Upper lobe of left lung (tissue), 6 donors: Measurements from ENCODE around the gene SERPINB13. TPM values are rescaled to one million over a fixed set of nuclear protein-coding genes. Genes with fewer than 3 reads are reported as not detected.

ENCODE experiments used
- ATAC-seq, 2 donors: fragments of 200-7000 bp; cut with Tn5 transposase; one replicate each; pipeline ENCODE4 v1.9.1; 2022; ENCODE audit warnings: mild to moderate bottlenecking in 2 of 2, moderate library complexity in 2 of 2; ENCODE audit not compliant: low FRiP score in 2 of 2
- DNase-seq, 2 donors: peaks; one replicate each; pipeline ENCODE4 v3.0.0-alpha.2; 2019 to 2020
- H3K27ac ChIP-seq, 4 donors: fragments of 200-600 bp; sonication (generic); one replicate each; pipeline ENCODE4 v1.5.1; 2016 to 2019
- H3K27me3 ChIP-seq, 4 donors: fragments of 200-600 bp; sonication (generic); one replicate each; pipeline ENCODE4 v1.5.1; 2017 to 2019
- H3K36me3 ChIP-seq, 4 donors: fragments of 200-600 bp; sonication (generic); one replicate each; pipeline ENCODE4 v1.5.1; 2016 to 2019
- H3K4me1 ChIP-seq, 4 donors: fragments of 200-600 bp; sonication (generic); one replicate each; pipeline ENCODE4 v1.5.1; 2018 to 2019
- H3K4me3 ChIP-seq, 4 donors: fragments of 200-600 bp; sonication (generic); one replicate each; pipeline ENCODE4 v1.5.1; 2017 to 2019; ENCODE audit warnings: mild to moderate bottlenecking in 2 of 4, moderate library complexity in 1 of 4
- H3K9me3 ChIP-seq, 4 donors: fragments of 200-600 bp; sonication (generic); one replicate each; pipeline ENCODE4 v1.5.1; 2018 to 2019
- EP300 ChIP-seq, 4 donors: sonication (generic); formaldehyde crosslinking; IDR thresholded peaks; one replicate each; pipeline ENCODE4 v1.5.1; 2017; ENCODE audit warnings: antibody characterized with exemption in 4 of 4, control low read depth in 2 of 4
- POLR2A ChIP-seq, 4 donors: fragments of 450-650 bp; IDR thresholded peaks; one replicate each; pipeline ENCODE4 v1.5.1; 2016 to 2017; ENCODE audit warnings: antibody characterized with exemption in 4 of 4, mild to moderate bottlenecking in 2 of 4
- POLR2AphosphoS5 ChIP-seq, 2 donors: sonication (generic); formaldehyde crosslinking; IDR thresholded peaks; one replicate each; pipeline ENCODE4 v1.5.1; 2017; ENCODE audit warnings: antibody characterized with exemption in 2 of 2
- WGBS, 2 donors: methylation state at CpG; one replicate each; pipeline ENCODE4 v1.1.5; 2017 to 2018; 5-methylcytosine and 5-hydroxymethylcytosine counted together
- total RNA-seq, 6 donors: library from RNA; depleted of rRNA in 4 of 6; stranded (reverse); fragments of >200 nt in 4 of 6; gene quantifications; one replicate each; pipeline versions ENCODE4 v1.1.0 to v1.2.1, GENCODE V29; 2016 to 2021
- TF ChIP-seq, protein P1 (sequence below), 6 experiments: fragments of 450-650 bp in 4 of 6; fragments of 200-600 bp in 2 of 6; sonication (generic) in 2 of 6; IDR thresholded peaks; one replicate each; pipeline ENCODE4 v1.5.1; 2016 to 2019; ENCODE audit warnings: antibody characterized with exemption in 6 of 6
- donor health status: DM: no; HTN: no; CAD: no; lungs with moderate emphysema.
- donor health status: DM: no; HTN: yes; CAD: no; lungs with severe emphysema.

SERPINB13 gene
- total RNA-seq, 6 donors from 2014 or later: 3.9 TPM; not detected in 5

- no peak overlapping the region for H3K27ac ChIP-seq
- no peak for DNase-seq
- H3K27me3 ChIP-seq: no peaks in the 10 kb centered on the region
- no peaks in the 10 kb centered on the region for H3K4me1 ChIP-seq
- ATAC-seq: no peak
- no peaks in the 10 kb centered on the region for H3K36me3 ChIP-seq
- WGBS, 2 donors: 20 to 41% methylated on average over 1 of the region's 1 CpG
- no peak overlapping the region for H3K4me3 ChIP-seq
- no peaks in the 10 kb centered on the region for H3K9me3 ChIP-seq
- TF ChIP-seq, protein P1, sequence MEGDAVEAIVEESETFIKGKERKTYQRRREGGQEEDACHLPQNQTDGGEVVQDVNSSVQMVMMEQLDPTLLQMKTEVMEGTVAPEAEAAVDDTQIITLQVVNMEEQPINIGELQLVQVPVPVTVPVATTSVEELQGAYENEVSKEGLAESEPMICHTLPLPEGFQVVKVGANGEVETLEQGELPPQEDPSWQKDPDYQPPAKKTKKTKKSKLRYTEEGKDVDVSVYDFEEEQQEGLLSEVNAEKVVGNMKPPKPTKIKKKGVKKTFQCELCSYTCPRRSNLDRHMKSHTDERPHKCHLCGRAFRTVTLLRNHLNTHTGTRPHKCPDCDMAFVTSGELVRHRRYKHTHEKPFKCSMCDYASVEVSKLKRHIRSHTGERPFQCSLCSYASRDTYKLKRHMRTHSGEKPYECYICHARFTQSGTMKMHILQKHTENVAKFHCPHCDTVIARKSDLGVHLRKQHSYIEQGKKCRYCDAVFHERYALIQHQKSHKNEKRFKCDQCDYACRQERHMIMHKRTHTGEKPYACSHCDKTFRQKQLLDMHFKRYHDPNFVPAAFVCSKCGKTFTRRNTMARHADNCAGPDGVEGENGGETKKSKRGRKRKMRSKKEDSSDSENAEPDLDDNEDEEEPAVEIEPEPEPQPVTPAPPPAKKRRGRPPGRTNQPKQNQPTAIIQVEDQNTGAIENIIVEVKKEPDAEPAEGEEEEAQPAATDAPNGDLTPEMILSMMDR (IDR thresholded peaks at IDR 0.05): no peak
- no peak for TF ChIP-seq POLR2A (IDR thresholded peaks at IDR 0.05)
- no peak for TF ChIP-seq POLR2AphosphoS5 (IDR thresholded peaks at IDR 0.05)
- TF ChIP-seq EP300 (IDR thresholded peaks at IDR 0.05): no peak
Observed at GRCh38 chr18:63603772-63604171, 16.6 kb downstream of the SERPINB13 start.

DNA sequence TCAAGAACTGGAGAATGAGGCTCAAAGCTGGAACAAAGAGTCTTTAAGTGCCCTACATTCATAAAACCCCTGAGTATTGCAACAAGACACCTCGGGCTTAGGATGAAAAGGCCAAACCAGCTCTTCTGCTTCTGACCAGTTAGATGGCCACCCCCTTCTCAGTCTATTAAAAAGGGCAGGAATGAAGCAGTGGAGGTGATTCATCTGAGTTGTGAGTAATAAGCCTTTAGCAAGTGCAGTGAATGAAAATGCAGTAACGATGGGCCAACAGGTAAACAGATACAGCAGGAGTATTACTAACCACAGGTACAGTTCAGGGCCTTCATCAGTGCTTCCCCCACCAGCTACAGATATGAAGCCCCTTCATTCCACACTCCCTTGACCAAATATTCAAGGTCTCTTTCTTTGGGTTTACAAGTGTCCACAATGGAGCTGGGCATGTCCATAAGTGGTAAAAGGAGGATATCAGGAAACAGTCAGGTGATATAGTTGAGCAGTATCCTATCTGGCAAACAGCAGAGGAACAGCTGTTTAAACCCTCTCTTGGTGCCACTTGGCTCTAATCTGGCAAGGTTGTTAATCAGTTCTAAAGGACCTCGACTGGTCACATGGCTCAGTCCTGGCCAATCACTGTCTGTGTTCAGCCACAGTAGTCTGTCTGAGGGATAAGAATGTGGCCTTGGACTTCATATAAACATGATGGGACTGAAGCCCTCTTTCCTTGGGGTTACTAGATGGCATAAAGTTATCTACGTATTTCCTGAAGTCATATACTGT is 17.8 kb downstream of the SERPINB13 start:
- WGBS, 2 donors: 69 to 73% methylated on average over 4 of the region's 4 CpGs
- no peaks in the 10 kb centered on the region for H3K4me1 ChIP-seq
- no peaks in the 10 kb centered on the region for H3K9me3 ChIP-seq
- H3K27ac ChIP-seq: no peak overlapping the region
- no peaks in the 10 kb centered on the region for H3K36me3 ChIP-seq
- H3K4me3 ChIP-seq: no peak overlapping the region
- TF ChIP-seq POLR2A (IDR thresholded peaks at IDR 0.05) (no peak), EP300 (IDR thresholded peaks at IDR 0.05) (no peak), POLR2AphosphoS5 (IDR thresholded peaks at IDR 0.05) (no peak)
- TF ChIP-seq, protein P1 (IDR thresholded peaks at IDR 0.05): no peak
- DNase-seq: no peak
- H3K27me3 ChIP-seq: no peaks in the 10 kb centered on the region
- ATAC-seq: no peak

GRCh38 chr18:63606526-63606925 is 19.4 kb downstream of the SERPINB13 start:
- no peak overlapping the region for H3K4me3 ChIP-seq
- H3K36me3 ChIP-seq: no peaks in the 10 kb centered on the region
- no peak overlapping the region for H3K27ac ChIP-seq
- H3K9me3 ChIP-seq: no peaks in the 10 kb centered on the region
- ATAC-seq (no peak), DNase-seq (no peak)
- 82 to 83% methylated on average over 3 of the region's 3 CpGs for WGBS, 2 donors
- TF ChIP-seq POLR2AphosphoS5 (IDR thresholded peaks at IDR 0.05): no peak
- TF ChIP-seq EP300 (IDR thresholded peaks at IDR 0.05): no peak
- TF ChIP-seq, protein P1 (IDR thresholded peaks at IDR 0.05): no peak
- TF ChIP-seq POLR2A (IDR thresholded peaks at IDR 0.05): no peak
- H3K4me1 ChIP-seq: no peaks in the 10 kb centered on the region
- H3K27me3 ChIP-seq: no peaks in the 10 kb centered on the region

DNA sequence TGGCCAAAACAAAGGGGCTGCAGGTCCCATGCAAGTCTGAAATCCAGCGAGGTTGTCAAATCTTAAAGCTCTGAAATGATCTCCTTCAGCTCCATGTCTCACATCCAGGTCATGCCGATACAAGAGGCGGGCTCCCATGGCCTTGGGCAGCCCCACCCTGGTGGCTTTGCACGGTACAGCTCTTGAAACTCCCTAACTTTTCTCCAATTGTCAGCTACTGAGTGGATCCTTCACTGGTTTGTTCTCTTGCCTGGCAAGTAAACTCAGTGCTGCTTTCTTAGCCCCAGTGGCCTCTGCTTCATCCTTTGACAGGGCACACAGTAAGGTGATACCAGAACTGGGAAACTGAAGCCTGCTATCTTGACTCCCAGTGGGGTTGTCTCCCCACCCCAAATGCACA is 26.3 kb downstream of the SERPINB13 start:
- Histone ChIP-seq H3K27me3 (no peaks in the 10 kb centered on the region), H3K4me3 (no peak overlapping the region), H3K9me3 (no peaks in the 10 kb centered on the region), H3K36me3 (no peaks in the 10 kb centered on the region), H3K27ac (no peak overlapping the region), H3K4me1 (no peaks in the 10 kb centered on the region)
- ATAC-seq: no peak
- WGBS, 2 donors: 75 to 79% methylated on average over 4 of the region's 4 CpGs
- TF ChIP-seq POLR2AphosphoS5 (IDR thresholded peaks at IDR 0.05) (no peak), POLR2A (IDR thresholded peaks at IDR 0.05) (no peak), EP300 (IDR thresholded peaks at IDR 0.05) (no peak)
- TF ChIP-seq, protein P1 (IDR thresholded peaks at IDR 0.05): no peak
- DNase-seq: no peak
